Karpas-422 (cell line): ENCODE results near the gene MMEL1. TPM values are rescaled to one million over a fixed set of nuclear protein-coding genes. Genes with fewer than 3 reads are reported as not detected.
"Not testable (repeated sequence)": the region's sequence is repeated elsewhere in the genome, so short reads cannot be mapped to it uniquely, and the experiment has no call there.

Experiments used
- DNase-seq: peaks from one replicate; pipeline ENCODE4 v3.0.0-alpha.2; 2015
- H2AFZ ChIP-seq: fragments of 200-600 bp; sonication (generic); 2 replicates; pipeline ENCODE4 v1.6.1; 2014; ENCODE audit warnings: antibody characterized with exemption, low read length, mixed read lengths
- H3K27ac ChIP-seq: fragments of 200-600 bp; sonication (generic); 2 replicates; pipeline ENCODE4 v1.5.1; 2014; ENCODE audit warnings: mild to moderate bottlenecking, low read length, moderate library complexity
- H3K27me3 ChIP-seq: fragments of 200-600 bp; sonication (generic); 2 replicates; pipeline ENCODE4 v1.6.1; 2014; ENCODE audit warnings: low read length, mixed read lengths
- H3K36me3 ChIP-seq: fragments of 200-600 bp; sonication (generic); 2 replicates; pipeline ENCODE4 v1.6.1; 2014; ENCODE audit warnings: low read length, mixed read lengths; ENCODE audit not compliant: insufficient read depth
- H3K4me1 ChIP-seq: fragments of 200-600 bp; sonication (generic); 2 replicates; pipeline ENCODE4 v1.6.1; 2014; ENCODE audit warnings: mild to moderate bottlenecking, low read length, mixed read lengths
- H3K4me2 ChIP-seq: fragments of 200-600 bp; sonication (generic); 2 replicates; pipeline ENCODE4 v1.6.1; 2014; ENCODE audit warnings: low read length, low read depth, mild to moderate bottlenecking; ENCODE audit not compliant: poor library complexity, severe bottlenecking
- H3K4me3 ChIP-seq: fragments of 200-600 bp; sonication (generic); 2 replicates; pipeline ENCODE4 v1.5.1; 2014; ENCODE audit warnings: mild to moderate bottlenecking, antibody characterized with exemption, low read length, mixed read lengths
- H3K79me2 ChIP-seq: fragments of 200-600 bp; sonication (generic); 2 replicates; pipeline ENCODE4 v1.6.1; 2014; ENCODE audit warnings: mild to moderate bottlenecking, low read length, mixed read lengths
- H3K9ac ChIP-seq: fragments of 200-600 bp; sonication (generic); 2 replicates; pipeline ENCODE4 v1.6.0; 2014; ENCODE audit warnings: low read length
- H3K9me2 ChIP-seq: fragments of 200-600 bp; sonication (generic), shearing (Covaris generic); replicated peaks from 2 replicates; pipeline ENCODE4 v1.6.0; 2014; ENCODE audit warnings: mild to moderate bottlenecking, low read length, moderate library complexity; ENCODE audit not compliant: insufficient read depth
- H3K9me3 ChIP-seq: fragments of 300-700, 200-600 bp; sonication (generic); 2 replicates; pipeline ENCODE4 v1.6.1; 2014; ENCODE audit warnings: low read length, mixed read lengths
- H4K20me1 ChIP-seq: fragments of 200-600 bp; sonication (generic); 2 replicates; pipeline ENCODE4 v1.6.1; 2014; ENCODE audit warnings: mild to moderate bottlenecking, antibody characterized with exemption, low read length, low read depth; ENCODE audit not compliant: insufficient read depth
- total RNA-seq: library from RNA; depleted of rRNA; stranded (reverse); fragments of >200 nt; shearing (Covaris generic); gene quantifications from 2 replicates; pipeline ENCODE4 v1.2.3, GENCODE V29; 2014; ENCODE audit warnings: low replicate concordance

MMEL1 gene
- total RNA-seq, 1 experiment from 2014 or later: not detected

GRCh38 chr1:2631136-2632050 is 1.4 kb downstream of the MMEL1 start:
- H3K9ac ChIP-seq: no peak overlapping the region
- no peaks in the 10 kb centered on the region for H3K4me1 ChIP-seq
- no peaks in the 10 kb centered on the region for H4K20me1 ChIP-seq
- H3K79me2 ChIP-seq: no peaks in the 10 kb centered on the region
- no peak overlapping the region for H3K27ac ChIP-seq
- H2AFZ ChIP-seq: no peak overlapping the region
- H3K36me3 ChIP-seq: no peaks in the 10 kb centered on the region
- H3K9me2 ChIP-seq: no peaks in the 10 kb centered on the region
- no peak for DNase-seq
- H3K27me3 ChIP-seq: no peaks in the 10 kb centered on the region; the same call in 1 of the 2 replicates
- H3K9me3 ChIP-seq: no peaks in the 10 kb centered on the region
- H3K4me2 ChIP-seq: no peak overlapping the region
- no peak overlapping the region for H3K4me3 ChIP-seq

- H3K27me3 ChIP-seq: no peaks in the 10 kb centered on the region
- no peak overlapping the region for H3K4me2 ChIP-seq
- no peak for DNase-seq
- H3K27ac ChIP-seq: no peak overlapping the region
- H3K9ac ChIP-seq: no peak overlapping the region
- H3K79me2 ChIP-seq: no peaks in the 10 kb centered on the region
- H3K4me1 ChIP-seq: no peaks in the 10 kb centered on the region
- H3K36me3 ChIP-seq: no peaks in the 10 kb centered on the region
- H2AFZ ChIP-seq: no peak overlapping the region
- H3K9me3 ChIP-seq: no peaks in the 10 kb centered on the region
- no peaks in the 10 kb centered on the region for H4K20me1 ChIP-seq
- no peaks in the 10 kb centered on the region for H3K9me2 ChIP-seq
- H3K4me3 ChIP-seq: no peak overlapping the region
Measured at GRCh38 chr1:2630498-2631135, 2.2 kb downstream of the MMEL1 start.

GRCh38 chr1:2629627-2630497 is 3.0 kb downstream of the MMEL1 start:
- Histone ChIP-seq H3K9me2 (no peaks in the 10 kb centered on the region), H3K4me1 (no peaks in the 10 kb centered on the region), H3K4me3 (no peak overlapping the region), H3K79me2 (no peaks in the 10 kb centered on the region), H4K20me1 (no peaks in the 10 kb centered on the region), H3K36me3 (no peaks in the 10 kb centered on the region), H3K9me3 (no peaks in the 10 kb centered on the region), H2AFZ (no peak overlapping the region), H3K4me2 (no peak overlapping the region), H3K27ac (no peak overlapping the region), H3K27me3 (no peaks in the 10 kb centered on the region), H3K9ac (no peak overlapping the region)
- DNase-seq: no peak

- H3K27me3 ChIP-seq: no peaks in the 10 kb centered on the region
Measured at GRCh38 chr1:2628933-2629626, 3.7 kb downstream of the MMEL1 start.

GRCh38 chr1:2628191-2628932 is 4.5 kb downstream of the MMEL1 start:
- Histone ChIP-seq H3K36me3 (no peaks in the 10 kb centered on the region), H3K9me3 (no peaks in the 10 kb centered on the region), H2AFZ (no peak overlapping the region), H3K27ac (no peak overlapping the region), H3K4me3 (no peak overlapping the region), H3K27me3 (no peaks in the 10 kb centered on the region), H4K20me1 (no peaks in the 10 kb centered on the region), H3K9me2 (no peaks in the 10 kb centered on the region), H3K9ac (no peak overlapping the region), H3K4me2 (no peak overlapping the region), H3K4me1 (no peaks in the 10 kb centered on the region), H3K79me2 (no peaks in the 10 kb centered on the region)
- no peak for DNase-seq

More at GRCh38 chr1:2628933-2629626, 3.7 kb downstream of the MMEL1 start:
- Histone ChIP-seq H4K20me1 (no peaks in the 10 kb centered on the region), H3K79me2 (no peaks in the 10 kb centered on the region), H3K36me3 (no peaks in the 10 kb centered on the region), H2AFZ (no peak overlapping the region), H3K9ac (no peak overlapping the region), H3K27ac (no peak overlapping the region), H3K4me3 (no peak overlapping the region), H3K9me2 (no peaks in the 10 kb centered on the region), H3K4me1 (no peaks in the 10 kb centered on the region), H3K9me3 (no peaks in the 10 kb centered on the region), H3K4me2 (no peak overlapping the region)
- DNase-seq: no peak

GRCh38 chr1:2627746-2628145 is 5.1 kb downstream of the MMEL1 start:
- H3K4me2 ChIP-seq: no peak overlapping the region
- H2AFZ ChIP-seq: no peak overlapping the region
- no peak for DNase-seq
- H3K9me3 ChIP-seq: no peaks in the 10 kb centered on the region
- no peaks in the 10 kb centered on the region for H3K9me2 ChIP-seq
- no peaks in the 10 kb centered on the region for H3K4me1 ChIP-seq
- no peaks in the 10 kb centered on the region for H4K20me1 ChIP-seq
- H3K27ac ChIP-seq: no peak overlapping the region
- no peak overlapping the region for H3K4me3 ChIP-seq
- H3K36me3 ChIP-seq: no peaks in the 10 kb centered on the region
- no peak overlapping the region for H3K9ac ChIP-seq
- no peaks in the 10 kb centered on the region for H3K79me2 ChIP-seq
- no peaks in the 10 kb centered on the region for H3K27me3 ChIP-seq

- H3K36me3 ChIP-seq, H3K9me3 ChIP-seq, H3K4me1 ChIP-seq, H3K79me2 ChIP-seq, DNase-seq, H3K27ac ChIP-seq, H3K9ac ChIP-seq, H3K27me3 ChIP-seq, H2AFZ ChIP-seq, H4K20me1 ChIP-seq, H3K4me3 ChIP-seq, H3K9me2 ChIP-seq, H3K4me2 ChIP-seq: not testable (repeated sequence)
Measured at GRCh38 chr1:2625748-2626147, 7.1 kb downstream of the MMEL1 start.
